Nucleus accumbens (tissue), 56 donors: Measurements from ENCODE around the gene SMARCA1.
"Not testable (repeated sequence)": the region's sequence is repeated elsewhere in the genome, so short reads cannot be mapped to it uniquely, and the experiment has no call there.

Source experiments
- DNase-seq, 56 donors: peaks; one replicate each; lab custom pipeline; 2025; lab: John Stamatoyannopoulos, UW

The SMARCA1 gene

DNA sequence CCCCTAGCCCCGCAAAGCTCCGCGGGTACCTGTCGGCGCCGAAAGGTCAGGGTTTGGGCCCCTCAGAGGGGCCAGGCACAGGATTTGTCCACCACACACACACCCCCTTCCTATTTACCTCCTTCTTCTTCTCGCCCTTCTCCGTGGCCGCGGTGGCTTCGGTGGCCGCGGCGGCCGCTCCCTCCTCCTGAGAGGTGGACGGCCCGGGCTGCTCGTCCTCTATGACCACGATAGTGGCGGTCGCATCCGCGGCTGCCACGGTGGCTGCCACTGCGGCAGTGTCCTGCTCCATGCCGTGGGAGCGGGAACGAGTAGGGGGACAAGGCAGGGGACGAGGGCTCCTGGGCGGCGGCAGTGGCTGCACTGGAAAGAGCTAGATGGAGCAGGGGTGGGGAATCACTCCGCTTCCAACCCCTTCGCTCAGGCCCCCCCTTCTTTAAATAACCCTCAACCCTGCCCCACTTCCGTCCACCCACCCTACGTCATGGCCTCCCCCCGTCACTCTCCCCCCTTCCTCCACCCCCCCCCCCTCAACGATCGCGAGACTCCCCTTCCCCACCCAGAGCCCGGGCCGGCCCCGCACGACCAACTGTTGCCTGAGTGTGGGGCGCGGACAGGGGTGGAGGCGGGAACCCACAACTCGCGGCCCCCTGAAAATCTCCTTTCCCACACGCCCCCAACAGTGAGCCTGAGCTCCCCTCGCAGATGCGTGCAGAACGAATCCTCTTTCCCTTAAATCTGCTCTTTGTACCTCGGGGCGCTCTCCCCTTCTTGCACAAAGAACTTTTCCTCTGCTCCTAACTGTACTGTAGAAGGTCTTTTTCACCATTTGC is at the start of gene SMARCA1:
Gene SMARCA1 (minus strand): TSS at position 412 of the 833 bp plus-strand sequence. CDS start 120 bp downstream, at position 292.
- peak in 45 of 56 donors; percentile 1 to 60 (median 23) for DNase-seq

DNA sequence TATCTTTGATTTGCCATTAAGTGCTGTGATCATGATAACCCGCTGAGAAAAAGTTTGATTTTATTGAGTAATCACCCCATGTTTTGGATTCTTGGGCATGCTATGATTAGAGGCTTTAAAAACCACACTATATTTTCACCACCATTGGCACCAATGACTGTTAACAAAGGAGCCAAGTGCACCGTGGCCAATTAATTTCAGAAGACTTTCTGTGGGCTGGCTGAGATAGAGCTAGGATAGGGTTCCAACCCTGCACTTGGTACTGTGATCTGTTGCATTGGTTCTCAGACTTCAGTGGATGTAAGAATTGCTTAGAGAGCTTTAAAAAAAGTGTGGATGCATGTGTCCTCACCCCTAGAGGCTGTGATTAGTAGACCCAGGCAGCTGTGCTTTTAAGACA is 49.1 kb upstream of the SMARCA1 start:
- no peak for DNase-seq

DNA sequence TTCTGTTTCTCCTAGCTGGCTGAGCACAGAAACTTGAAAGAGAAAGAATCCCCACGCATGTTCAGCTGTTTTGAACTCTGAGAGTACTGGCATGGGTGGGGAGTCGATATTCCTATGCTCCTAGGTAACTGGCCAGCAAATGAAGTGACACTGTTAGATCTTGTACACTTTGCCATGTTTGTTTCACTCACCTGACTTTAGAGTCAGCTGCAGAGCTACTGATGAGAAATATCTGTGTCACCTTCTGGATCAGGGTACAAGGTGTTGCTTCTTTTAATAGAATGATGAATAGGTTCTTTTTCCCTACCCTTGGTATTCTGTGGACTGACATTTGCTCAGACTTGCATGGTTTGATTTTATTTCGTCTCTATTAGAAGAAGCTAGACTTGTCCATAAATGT is 45.1 kb upstream of the SMARCA1 start:
- DNase-seq, result no peak

DNA sequence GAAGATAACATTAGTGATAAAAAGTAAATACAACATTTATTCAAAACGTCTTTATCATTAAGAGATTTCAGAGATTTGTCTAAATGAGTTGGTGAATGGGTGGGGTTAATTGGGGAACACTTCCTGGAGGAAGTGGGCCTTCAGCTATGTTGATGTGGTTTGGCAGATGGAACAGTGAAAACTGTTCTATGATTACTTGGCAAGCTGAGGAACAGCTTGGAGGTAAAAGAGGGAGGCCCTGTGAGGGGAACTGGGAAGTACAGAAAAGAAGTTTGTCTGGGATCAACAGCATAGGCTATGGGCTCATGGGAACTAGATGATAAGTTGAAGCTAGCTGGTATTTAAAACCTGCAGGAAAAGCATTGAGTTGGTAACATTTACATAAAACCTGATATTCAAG is 42.8 kb upstream of the SMARCA1 start:
- DNase-seq, result no peak

GRCh38 chrX:129565046-129565650 is 41.9 kb upstream of the SMARCA1 start:
- no peak for DNase-seq

DNA sequence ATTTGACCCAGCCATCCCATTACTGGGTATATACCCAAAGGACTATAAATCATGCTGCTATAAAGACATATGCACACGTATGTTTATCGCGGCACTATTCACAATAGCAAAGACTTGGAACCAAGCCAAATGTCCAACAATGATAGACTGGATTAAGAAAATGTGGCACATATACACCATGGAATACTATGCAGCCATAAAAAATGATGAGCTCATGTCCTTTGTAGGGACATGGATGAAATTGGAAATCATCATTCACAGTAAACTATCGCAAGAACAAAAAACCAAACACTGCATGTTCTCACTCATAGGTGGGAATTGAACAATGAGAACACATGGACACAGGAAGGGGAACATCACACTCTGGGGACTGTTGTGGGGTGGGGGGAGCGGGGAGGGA is 41.1 kb upstream of the SMARCA1 start:
- DNase-seq, result not testable (repeated sequence)

- DNase-seq, result no peak
Observed at GRCh38 chrX:129561453-129561852, 38.2 kb upstream of the SMARCA1 start.

GRCh38 chrX:129559783-129560182 is 36.5 kb upstream of the SMARCA1 start:
- DNase-seq, result no peak

- DNase-seq, result no peak
Observed at GRCh38 chrX:129557844-129558480, 34.7 kb upstream of the SMARCA1 start.

DNA sequence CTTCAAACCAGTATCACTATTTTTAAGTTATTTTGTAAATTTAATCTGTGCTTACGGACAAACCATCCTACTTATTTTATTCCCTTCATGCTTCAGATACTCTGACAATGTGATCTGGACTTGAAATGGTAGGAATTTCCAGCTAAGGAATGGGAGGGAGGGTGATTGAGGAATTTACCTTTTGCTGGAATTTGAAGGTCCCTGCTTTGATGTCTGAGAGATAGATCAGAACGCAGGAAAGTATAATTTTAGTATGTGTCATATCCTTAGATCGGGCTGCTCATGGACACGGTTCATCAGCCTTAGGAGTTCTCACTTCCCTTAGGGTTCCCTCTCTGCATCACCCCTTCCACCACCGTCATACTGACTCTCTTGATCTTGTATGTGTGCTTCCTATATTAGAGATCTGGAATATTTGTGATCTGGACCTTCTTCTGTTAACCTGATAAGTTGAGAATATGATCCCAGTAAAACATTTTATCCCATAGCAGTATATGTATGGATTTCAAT is 33.6 kb upstream of the SMARCA1 start:
- DNase-seq, result no peak

DNA sequence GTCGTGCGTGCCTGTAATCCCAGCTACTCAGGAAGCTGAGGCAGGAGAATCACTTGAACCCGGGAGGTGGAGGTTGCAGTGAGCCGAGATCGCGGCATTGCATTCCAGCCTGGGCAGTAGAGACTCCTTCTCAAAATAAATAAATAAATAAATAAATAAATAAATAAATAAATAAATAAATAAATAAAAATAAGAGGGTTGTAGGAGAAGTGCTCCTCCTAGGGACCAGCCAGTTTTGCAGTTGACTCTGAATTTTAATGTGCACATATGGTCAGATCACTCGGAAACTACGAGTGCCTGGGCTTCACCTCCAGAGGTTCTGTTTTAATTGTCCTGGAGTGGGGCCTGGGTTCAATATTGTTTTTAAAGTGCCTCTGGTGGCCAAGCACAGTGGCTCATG is 31.5 kb upstream of the SMARCA1 start:
- not testable (repeated sequence) for DNase-seq

GRCh38 chrX:129553619-129554288 is 30.5 kb upstream of the SMARCA1 start:
- DNase-seq, result no peak

DNA sequence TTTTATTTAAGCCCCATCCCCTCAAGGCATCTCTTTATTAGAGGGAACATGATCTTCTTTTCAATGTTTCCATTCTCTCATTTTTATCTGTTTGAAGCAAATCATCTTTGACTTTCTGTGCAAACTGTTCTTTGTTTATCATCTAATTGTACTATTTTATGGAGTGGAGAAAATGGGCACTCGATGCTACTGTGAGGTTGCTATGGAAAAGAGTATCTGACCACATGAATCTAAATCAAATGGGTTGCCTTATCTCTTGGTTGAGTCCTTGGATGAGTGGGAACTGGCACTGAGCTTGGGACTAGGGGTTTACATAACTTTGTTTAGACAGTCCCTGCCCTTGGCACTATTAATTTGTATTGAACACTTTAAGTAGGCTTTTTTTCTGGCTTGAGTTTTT is 25.8 kb upstream of the SMARCA1 start:
- DNase-seq, result no peak

- no peak for DNase-seq
Observed at GRCh38 chrX:129545408-129545807, 22.1 kb upstream of the SMARCA1 start.

DNA sequence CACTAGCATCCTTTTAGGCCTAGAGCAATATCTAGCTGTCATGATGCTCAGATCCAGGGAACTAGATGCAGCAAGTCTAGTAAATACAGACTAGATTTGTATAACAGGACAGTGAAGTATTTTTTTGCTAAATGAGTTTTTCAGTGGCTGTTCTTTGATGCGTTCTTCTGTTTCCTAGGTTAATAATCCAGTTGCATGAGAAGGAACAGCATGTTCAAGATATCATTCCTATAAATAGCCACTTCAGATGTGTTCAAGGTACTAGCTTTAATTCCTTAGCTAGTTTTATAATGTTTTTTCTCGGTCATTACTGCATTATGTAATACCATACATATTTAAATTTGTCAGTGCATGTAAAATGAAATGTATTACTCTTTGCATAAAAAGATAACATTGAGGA is 21.5 kb upstream of the SMARCA1 start:
- DNase-seq, result no peak

- DNase-seq, result peak in 7 of 56 donors; percentile 1 to 7 (median 2)
Observed at GRCh38 chrX:129540722-129541184, 17.5 kb upstream of the SMARCA1 start.

GRCh38 chrX:129540068-129540653 is 16.9 kb upstream of the SMARCA1 start, which contains the start of gene OCRL:
Gene OCRL, plus strand, starts transcription at chrX:129540259. Its CDS starts 181 bp downstream, at chrX:129540440.
- peak in 51 of 56 donors; percentile 0 to 72 (median 29) for DNase-seq

- no peak for DNase-seq
Observed at GRCh38 chrX:129534816-129535578, 11.7 kb upstream of the SMARCA1 start.

- DNase-seq, result no peak
Observed at GRCh38 chrX:129531132-129531531, 7.8 kb upstream of the SMARCA1 start.
